Calu3 (cell line): ENCODE measurements around the gene HIVEP3. TPM values are rescaled to one million over a fixed set of nuclear protein-coding genes. Genes with fewer than 3 reads are reported as not detected.

ENCODE experiments used
- BruUV-seq: library from RNA; stranded (reverse); fragments of 400-500 nt; replicated peaks from 2 replicates; lab custom pipeline; 2021; lab: Mats Ljungman, UMichigan
- CTCF ChIA-PET: fragments of 300-600 bp; sonication (Branson Sonifier 250); formaldehyde crosslinking; loops from one replicate; lab custom pipeline; 2022; ENCODE audit warnings: antibody characterized with exemption; lab: Charles Lee
- DNase-seq: peaks from one replicate; pipeline ENCODE4 v3.0.0; 2022
- H3K27ac Mint-ChIP-seq: one replicate; pipeline ENCODE4 v1.8.0; 2022; ENCODE audit warnings: mixed read lengths; ENCODE audit not compliant: unreplicated experiment
- H3K27me3 Mint-ChIP-seq: one replicate; pipeline ENCODE4 v1.8.0; 2022; ENCODE audit warnings: mixed read lengths; ENCODE audit not compliant: unreplicated experiment
- H3K36me3 Mint-ChIP-seq: one replicate; pipeline ENCODE4 v1.8.0; 2022; ENCODE audit warnings: mild to moderate bottlenecking, moderate library complexity, mixed read lengths; ENCODE audit not compliant: insufficient read depth, unreplicated experiment
- H3K4me1 Mint-ChIP-seq: one replicate; pipeline ENCODE4 v1.8.0; 2022; ENCODE audit warnings: mild to moderate bottlenecking, low read depth, mixed read lengths; ENCODE audit not compliant: unreplicated experiment
- H3K4me3 Mint-ChIP-seq: one replicate; pipeline ENCODE4 v1.8.0; 2022; ENCODE audit warnings: mild to moderate bottlenecking, low read depth, moderate library complexity, mixed read lengths; ENCODE audit not compliant: unreplicated experiment
- H3K9me3 Mint-ChIP-seq: one replicate; pipeline ENCODE4 v1.8.0; 2022; ENCODE audit warnings: low read depth, mixed read lengths; ENCODE audit not compliant: unreplicated experiment
- CTCF ChIP-seq: fragments of 200-600 bp; IDR thresholded peaks from one replicate; pipeline ENCODE4 v1.8.0; 2022; ENCODE audit warnings: antibody characterized with exemption; ENCODE audit not compliant: unreplicated experiment
- intact Hi-C: fragments of 100-400 bp; cut with micrococcal nuclease; formaldehyde crosslinking; loops from one replicate; pipeline ENCODE4 v1.10.0; 2022; ENCODE audit not compliant: unreplicated experiment
- total RNA-seq: library from RNA; stranded (reverse); gene quantifications from 2 replicates; pipeline ENCODE4 v1.2.3, GENCODE V29; 2022

Gene HIVEP3
- total RNA-seq, 1 experiment from 2014 or later = 9.0 TPM

- no TSS peak for BruUV-seq
- intact Hi-C loops = no loop called here
- H3K27me3 Mint-ChIP-seq = peaks cover 50% of the 10 kb centered on the region
- H3K4me3 Mint-ChIP-seq = no peak overlapping the region
- no peaks in the 10 kb centered on the region for H3K9me3 Mint-ChIP-seq
- H3K36me3 Mint-ChIP-seq = no peaks in the 10 kb centered on the region
- no peak for DNase-seq
- H3K27ac Mint-ChIP-seq = no peak overlapping the region
- H3K4me1 Mint-ChIP-seq = no peaks in the 10 kb centered on the region
- TF ChIP-seq CTCF = no peak
- CTCF ChIA-PET = no interaction called here
Measured at GRCh38 chr1:41738006-41738405, 180.7 kb downstream of the HIVEP3 start.

- Mint-ChIP-seq H3K9me3 (no peaks in the 10 kb centered on the region), H3K4me1 (no peaks in the 10 kb centered on the region), H3K27ac (no peak overlapping the region), H3K4me3 (no peak overlapping the region), H3K36me3 (no peaks in the 10 kb centered on the region), H3K27me3 (peaks cover 63% of the 10 kb centered on the region)
- CTCF ChIA-PET = no interaction called here
- intact Hi-C loops = no loop called here
- no peak for TF ChIP-seq CTCF
- no peak for DNase-seq
- no TSS peak for BruUV-seq
Measured at GRCh38 chr1:41735631-41736260, 183.0 kb downstream of the HIVEP3 start.

GRCh38 chr1:41735139-41735538 lies 183.6 kb downstream of the HIVEP3 start:
- intact Hi-C loops = no loop called here
- CTCF ChIA-PET = no interaction called here
- Mint-ChIP-seq H3K9me3 (no peaks in the 10 kb centered on the region), H3K4me3 (no peak overlapping the region), H3K36me3 (no peaks in the 10 kb centered on the region), H3K27ac (no peak overlapping the region), H3K27me3 (peaks cover 63% of the 10 kb centered on the region), H3K4me1 (no peaks in the 10 kb centered on the region)
- DNase-seq = no peak
- BruUV-seq = no TSS peak
- no peak for TF ChIP-seq CTCF

- Mint-ChIP-seq H3K36me3 (no peaks in the 10 kb centered on the region), H3K27me3 (peaks cover 63% of the 10 kb centered on the region), H3K9me3 (no peaks in the 10 kb centered on the region), H3K4me1 (no peaks in the 10 kb centered on the region), H3K27ac (no peak overlapping the region), H3K4me3 (no peak overlapping the region)
- no peak for DNase-seq
- CTCF ChIA-PET = no interaction called here
- TF ChIP-seq CTCF = no peak
- no TSS peak for BruUV-seq
- intact Hi-C loops = no loop called here
Measured at GRCh38 chr1:41734201-41734970, 184.3 kb downstream of the HIVEP3 start.
